ENCODE results near the gene LIN7B. TPM values are rescaled to one million over a fixed set of nuclear protein-coding genes. Genes with fewer than 3 reads are reported as not detected.
A peak's percentile ranks its signal among the peaks of the same experiment; 100 is the strongest.

Gene LIN7B
- total RNA-seq, 1 donor from 2014 or later: 23.8 TPM

GRCh38 chr19:49129238-49129583 is 15.0 kb downstream of the LIN7B start:
- Histone ChIP-seq H3K27me3 (no peaks in the 10 kb centered on the region), H3K4me1 (peaks cover 34% of the 10 kb centered on the region), H3K27ac (no peak overlapping the region), H3K9me3 (no peaks in the 10 kb centered on the region), H3K36me3 (no peaks in the 10 kb centered on the region), H3K4me3 (no peak overlapping the region)
- intact Hi-C loops (cut with DNase I): no loop called here
- TF ChIP-seq CTCF (IDR thresholded peaks at IDR 0.05) (no peak), POLR2A (IDR thresholded peaks at IDR 0.05) (no peak), POLR2AphosphoS5 (IDR thresholded peaks at IDR 0.05; ENCODE audit: insufficient read depth in 1 of 2, low read depth in 1 of 2) (no peak)
- peak in 1 of 2 donors; percentile 72 for DNase-seq (ENCODE audit: extremely low spot score in 2 of 2)

GRCh38 chr19:49130325-49130724 is 16.2 kb downstream of the LIN7B start:
- Histone ChIP-seq H3K27ac (no peak overlapping the region), H3K4me3 (no peak overlapping the region), H3K4me1 (peaks cover 37% of the 10 kb centered on the region), H3K27me3 (no peaks in the 10 kb centered on the region), H3K36me3 (no peaks in the 10 kb centered on the region), H3K9me3 (no peaks in the 10 kb centered on the region)
- intact Hi-C loops (cut with DNase I): no loop called here
- TF ChIP-seq CTCF (IDR thresholded peaks at IDR 0.05) (no peak), POLR2AphosphoS5 (IDR thresholded peaks at IDR 0.05; ENCODE audit: insufficient read depth in 1 of 2, low read depth in 1 of 2) (no peak), POLR2A (IDR thresholded peaks at IDR 0.05) (no peak)
- DNase-seq (ENCODE audit: extremely low spot score in 2 of 2): no peak

GRCh38 chr19:49132974-49133609 is 18.9 kb downstream of the LIN7B start:
- no peak for DNase-seq (ENCODE audit: extremely low spot score in 2 of 2)
- TF ChIP-seq POLR2AphosphoS5 (IDR thresholded peaks at IDR 0.05; ENCODE audit: insufficient read depth in 1 of 2, low read depth in 1 of 2) (no peak), POLR2A (IDR thresholded peaks at IDR 0.05) (no peak), CTCF (IDR thresholded peaks at IDR 0.05) (no peak)
- no peaks in the 10 kb centered on the region for H3K9me3 ChIP-seq
- H3K4me3 ChIP-seq: peak overlapping the region; percentile 17 to 24
- H3K4me1 ChIP-seq: peaks cover 30% of the 10 kb centered on the region
- H3K27me3 ChIP-seq: no peaks in the 10 kb centered on the region
- H3K27ac ChIP-seq: peak overlapping the region; percentile 42
- no peaks in the 10 kb centered on the region for H3K36me3 ChIP-seq
- intact Hi-C loops (cut with DNase I): no loop called here

- H3K36me3 ChIP-seq: no peaks in the 10 kb centered on the region
- no peak for TF ChIP-seq POLR2AphosphoS5 (IDR thresholded peaks at IDR 0.05; ENCODE audit: insufficient read depth in 1 of 2, low read depth in 1 of 2)
- no peak for TF ChIP-seq CTCF (IDR thresholded peaks at IDR 0.05)
- TF ChIP-seq POLR2A (IDR thresholded peaks at IDR 0.05): no peak
- peaks cover 23% of the 10 kb centered on the region for H3K4me1 ChIP-seq
- H3K4me3 ChIP-seq: peak overlapping the region; percentile 17 to 24
- peak overlapping the region; percentile 42 for H3K27ac ChIP-seq
- H3K27me3 ChIP-seq: no peaks in the 10 kb centered on the region
- peak in 1 of 2 donors; percentile 78 for DNase-seq (ENCODE audit: extremely low spot score in 2 of 2)
- intact Hi-C loops (cut with DNase I): no loop called here
- H3K9me3 ChIP-seq: no peaks in the 10 kb centered on the region
These were observed 19.7 kb downstream of the LIN7B start for GRCh38 chr19:49133621-49134454.

GRCh38 chr19:49135686-49136085 is 21.5 kb downstream of the LIN7B start:
- intact Hi-C loops (cut with DNase I): loop anchor here (5.0 kb wide), 1 partner anchor 1613 kb away; no protein-coding TSS in a partner anchor
- no peak for TF ChIP-seq POLR2A (IDR thresholded peaks at IDR 0.05)
- no peak for TF ChIP-seq CTCF (IDR thresholded peaks at IDR 0.05)
- no peak for TF ChIP-seq POLR2AphosphoS5 (IDR thresholded peaks at IDR 0.05; ENCODE audit: insufficient read depth in 1 of 2, low read depth in 1 of 2)
- Histone ChIP-seq H3K9me3 (no peaks in the 10 kb centered on the region), H3K4me1 (peaks cover 18% of the 10 kb centered on the region), H3K27me3 (no peaks in the 10 kb centered on the region), H3K27ac (no peak overlapping the region), H3K36me3 (no peaks in the 10 kb centered on the region), H3K4me3 (no peak overlapping the region)
- DNase-seq (ENCODE audit: extremely low spot score in 2 of 2): peak in 1 of 2 donors; percentile 82
